ENCODE measurements around the gene PRAC1. TPM values are rescaled to one million over a fixed set of nuclear protein-coding genes. Genes with fewer than 3 reads are reported as not detected.

Gene PRAC1
- total RNA-seq, 3 donors from 2014 or later (not counting 1 experiment from before 2014, with no cell fraction given), result not detected

- intact Hi-C loops (cut with micrococcal nuclease), result no loop called here
- Mint-ChIP-seq H3K4me3 (no peak overlapping the region), H3K27ac (no peak overlapping the region), H3K9me3 (no peaks in the 10 kb centered on the region), H3K4me1 (peaks cover 0 to 4% of the 10 kb centered on the region in 2 donors), H3K27me3 (ENCODE audit: low read depth in 2 of 2) (peaks cover 17 to 35% of the 10 kb centered on the region in 2 donors), H3K36me3 (no peaks in the 10 kb centered on the region)
- peaks cover 4% of the 10 kb centered on the region for H3K27me3 ChIP-seq (ENCODE audit: control insufficient read depth, insufficient read depth, low read length)
- no peaks in the 10 kb centered on the region for H3K9me3 ChIP-seq (ENCODE audit: control insufficient read depth, insufficient read depth, low read length)
- DNase-seq (no peak), ATAC-seq (no peak)
- no peak for TF ChIP-seq CTCF (IDR thresholded peaks at IDR 0.05)
- H3K4me3 ChIP-seq (ENCODE audit: low read length), result no peak overlapping the region
- no peak overlapping the region for H3K27ac ChIP-seq (ENCODE audit: low read length)
- 100% methylated on average over 1 of the region's 1 CpG for WGBS (ENCODE audit: insufficient coverage)
- H3K4me1 ChIP-seq (ENCODE audit: control insufficient read depth, insufficient read depth, low read length), result peaks cover 9% of the 10 kb centered on the region
- H3K36me3 ChIP-seq (ENCODE audit: control insufficient read depth, insufficient read depth, low read length), result no peaks in the 10 kb centered on the region
These were observed 40.7 kb downstream of the PRAC1 start for GRCh38 chr17:48681609-48682008.

- Mint-ChIP-seq H3K36me3 (no peaks in the 10 kb centered on the region), H3K4me1 (peaks cover 0 to 4% of the 10 kb centered on the region in 2 donors), H3K9me3 (no peaks in the 10 kb centered on the region), H3K27ac (no peak overlapping the region), H3K27me3 (ENCODE audit: low read depth in 2 of 2) (peaks cover 33 to 35% of the 10 kb centered on the region in 2 donors), H3K4me3 (no peak overlapping the region)
- WGBS (ENCODE audit: insufficient coverage), result 85% methylated on average over 5 of the region's 5 CpGs
- intact Hi-C loops (cut with micrococcal nuclease), result loop anchor here (5.0 kb wide), 1 partner anchor 113 kb away; no protein-coding TSS in a partner anchor
- Histone ChIP-seq H3K9me3 (ENCODE audit: control insufficient read depth, insufficient read depth, low read length) (no peaks in the 10 kb centered on the region), H3K4me1 (ENCODE audit: control insufficient read depth, insufficient read depth, low read length) (peaks cover 9% of the 10 kb centered on the region), H3K27me3 (ENCODE audit: control insufficient read depth, insufficient read depth, low read length) (peaks cover 4% of the 10 kb centered on the region), H3K27ac (ENCODE audit: low read length) (no peak overlapping the region), H3K36me3 (ENCODE audit: control insufficient read depth, insufficient read depth, low read length) (no peaks in the 10 kb centered on the region), H3K4me3 (ENCODE audit: low read length) (no peak overlapping the region)
- ATAC-seq (no peak), DNase-seq (no peak)
- no peak for TF ChIP-seq CTCF (IDR thresholded peaks at IDR 0.05)
These were observed 42.8 kb downstream of the PRAC1 start for GRCh38 chr17:48679385-48680096.

GRCh38 chr17:48678141-48678971, 44.0 kb downstream of the PRAC1 start:
- intact Hi-C loops (cut with micrococcal nuclease), result loop anchor here (1.0 to 5.0 kb wide), 3 partner anchors 114 to 354 kb away; no protein-coding TSS in a partner anchor
- H3K27ac ChIP-seq (ENCODE audit: low read length), result no peak overlapping the region
- DNase-seq, result peak; percentile 75 to 80
- WGBS (ENCODE audit: insufficient coverage), result 9% methylated on average over 41 of the region's 41 CpGs
- peaks cover 4% of the 10 kb centered on the region for H3K27me3 ChIP-seq (ENCODE audit: control insufficient read depth, insufficient read depth, low read length)
- H3K36me3 ChIP-seq (ENCODE audit: control insufficient read depth, insufficient read depth, low read length), result no peaks in the 10 kb centered on the region
- ATAC-seq, result peak; percentile 85 to 99 (median 98)
- H3K27ac Mint-ChIP-seq, result no peak overlapping the region
- H3K27me3 Mint-ChIP-seq (ENCODE audit: low read depth in 2 of 2), result peaks cover 32 to 41% of the 10 kb centered on the region in 2 donors
- no peaks in the 10 kb centered on the region for H3K36me3 Mint-ChIP-seq
- H3K9me3 Mint-ChIP-seq, result no peaks in the 10 kb centered on the region
- TF ChIP-seq CTCF (IDR thresholded peaks at IDR 0.05), result peak; percentile 94
- no peak overlapping the region for H3K4me3 ChIP-seq (ENCODE audit: low read length)
- H3K4me3 Mint-ChIP-seq, result no peak overlapping the region
- H3K9me3 ChIP-seq (ENCODE audit: control insufficient read depth, insufficient read depth, low read length), result no peaks in the 10 kb centered on the region
- H3K4me1 ChIP-seq (ENCODE audit: control insufficient read depth, insufficient read depth, low read length), result peaks cover 9% of the 10 kb centered on the region
- H3K4me1 Mint-ChIP-seq, result peaks cover 0 to 4% of the 10 kb centered on the region in 2 donors
